ENCODE measurements around the gene NTM.

DNA sequence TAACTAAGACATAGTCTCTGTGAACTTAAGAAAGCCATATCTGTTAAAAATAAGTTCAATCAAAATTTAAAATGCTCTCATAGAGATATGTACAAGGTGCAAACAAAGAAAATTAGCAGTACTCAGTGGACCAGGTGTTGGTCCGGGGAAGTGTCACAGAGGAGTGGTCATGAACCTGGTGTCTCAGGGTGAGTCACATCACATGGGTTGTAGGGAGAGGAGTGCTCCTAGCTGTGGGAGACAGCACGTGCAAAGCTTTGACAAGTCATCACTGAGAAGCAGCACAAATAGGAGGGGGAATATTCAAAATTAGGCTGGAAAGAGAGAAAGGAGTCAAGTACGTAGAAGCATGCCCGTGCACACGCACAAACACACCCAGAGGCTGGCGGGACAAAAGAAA, 438.1 kb downstream of the NTM start:
- TF ChIP-seq, protein P1, sequence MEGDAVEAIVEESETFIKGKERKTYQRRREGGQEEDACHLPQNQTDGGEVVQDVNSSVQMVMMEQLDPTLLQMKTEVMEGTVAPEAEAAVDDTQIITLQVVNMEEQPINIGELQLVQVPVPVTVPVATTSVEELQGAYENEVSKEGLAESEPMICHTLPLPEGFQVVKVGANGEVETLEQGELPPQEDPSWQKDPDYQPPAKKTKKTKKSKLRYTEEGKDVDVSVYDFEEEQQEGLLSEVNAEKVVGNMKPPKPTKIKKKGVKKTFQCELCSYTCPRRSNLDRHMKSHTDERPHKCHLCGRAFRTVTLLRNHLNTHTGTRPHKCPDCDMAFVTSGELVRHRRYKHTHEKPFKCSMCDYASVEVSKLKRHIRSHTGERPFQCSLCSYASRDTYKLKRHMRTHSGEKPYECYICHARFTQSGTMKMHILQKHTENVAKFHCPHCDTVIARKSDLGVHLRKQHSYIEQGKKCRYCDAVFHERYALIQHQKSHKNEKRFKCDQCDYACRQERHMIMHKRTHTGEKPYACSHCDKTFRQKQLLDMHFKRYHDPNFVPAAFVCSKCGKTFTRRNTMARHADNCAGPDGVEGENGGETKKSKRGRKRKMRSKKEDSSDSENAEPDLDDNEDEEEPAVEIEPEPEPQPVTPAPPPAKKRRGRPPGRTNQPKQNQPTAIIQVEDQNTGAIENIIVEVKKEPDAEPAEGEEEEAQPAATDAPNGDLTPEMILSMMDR (IDR thresholded peaks at IDR 0.05; ENCODE audit: poor library complexity, severe bottlenecking): no peak
- TF ChIP-seq, protein P2, sequence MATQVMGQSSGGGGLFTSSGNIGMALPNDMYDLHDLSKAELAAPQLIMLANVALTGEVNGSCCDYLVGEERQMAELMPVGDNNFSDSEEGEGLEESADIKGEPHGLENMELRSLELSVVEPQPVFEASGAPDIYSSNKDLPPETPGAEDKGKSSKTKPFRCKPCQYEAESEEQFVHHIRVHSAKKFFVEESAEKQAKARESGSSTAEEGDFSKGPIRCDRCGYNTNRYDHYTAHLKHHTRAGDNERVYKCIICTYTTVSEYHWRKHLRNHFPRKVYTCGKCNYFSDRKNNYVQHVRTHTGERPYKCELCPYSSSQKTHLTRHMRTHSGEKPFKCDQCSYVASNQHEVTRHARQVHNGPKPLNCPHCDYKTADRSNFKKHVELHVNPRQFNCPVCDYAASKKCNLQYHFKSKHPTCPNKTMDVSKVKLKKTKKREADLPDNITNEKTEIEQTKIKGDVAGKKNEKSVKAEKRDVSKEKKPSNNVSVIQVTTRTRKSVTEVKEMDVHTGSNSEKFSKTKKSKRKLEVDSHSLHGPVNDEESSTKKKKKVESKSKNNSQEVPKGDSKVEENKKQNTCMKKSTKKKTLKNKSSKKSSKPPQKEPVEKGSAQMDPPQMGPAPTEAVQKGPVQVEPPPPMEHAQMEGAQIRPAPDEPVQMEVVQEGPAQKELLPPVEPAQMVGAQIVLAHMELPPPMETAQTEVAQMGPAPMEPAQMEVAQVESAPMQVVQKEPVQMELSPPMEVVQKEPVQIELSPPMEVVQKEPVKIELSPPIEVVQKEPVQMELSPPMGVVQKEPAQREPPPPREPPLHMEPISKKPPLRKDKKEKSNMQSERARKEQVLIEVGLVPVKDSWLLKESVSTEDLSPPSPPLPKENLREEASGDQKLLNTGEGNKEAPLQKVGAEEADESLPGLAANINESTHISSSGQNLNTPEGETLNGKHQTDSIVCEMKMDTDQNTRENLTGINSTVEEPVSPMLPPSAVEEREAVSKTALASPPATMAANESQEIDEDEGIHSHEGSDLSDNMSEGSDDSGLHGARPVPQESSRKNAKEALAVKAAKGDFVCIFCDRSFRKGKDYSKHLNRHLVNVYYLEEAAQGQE (IDR thresholded peaks at IDR 0.05; ENCODE audit: borderline replicate concordance): no peak
- no peak for TF ChIP-seq TAF1 (IDR thresholded peaks at IDR 0.05; ENCODE audit: low read depth)
- TF ChIP-seq RAD21 (conservative IDR thresholded peaks at IDR 0.05): no peak
- TF ChIP-seq POLR2AphosphoS5 (IDR thresholded peaks at IDR 0.05): no peak
- TF ChIP-seq EZH2 (IDR thresholded peaks at IDR 0.05; ENCODE audit: borderline replicate concordance, insufficient read depth, low read length, poor library complexity, severe bottlenecking): no peak
- TF ChIP-seq EP300 (conservative IDR thresholded peaks at IDR 0.05; ENCODE audit: poor library complexity, severe bottlenecking): no peak

Measured in neural cell (in vitro differentiated cells).